Naive B cell (primary cell): ENCODE data around the gene UCKL1. TPM values are rescaled to one million over a fixed set of nuclear protein-coding genes. Genes with fewer than 3 reads are reported as not detected.

Experiments
- ATAC-seq, 2 donors: fragments of 150-1000 bp; cut with Tn5 transposase; 2 replicates each; pipeline ENCODE4 v1.10.0; 2021; ENCODE audit warnings: low read depth in 2 of 2, mild to moderate bottlenecking in 2 of 2, moderate library complexity in 2 of 2
- DNase-seq: peaks from one replicate; pipeline ENCODE4 v3.0.0; 2022
- H3K27ac Mint-ChIP-seq, 6 donors: one replicate each; pipeline ENCODE4 v1.8.0; 2020 to 2022; ENCODE audit warnings: mild to moderate bottlenecking in 6 of 6, mixed read lengths in 6 of 6, moderate library complexity in 5 of 6, inconsistent platforms in 2 of 6
- H3K27me3 Mint-ChIP-seq, 3 donors: one replicate each; pipeline ENCODE4 v1.8.0; 2021 to 2022; ENCODE audit warnings: mixed read lengths in 3 of 3, mild to moderate bottlenecking in 1 of 3
- H3K36me3 Mint-ChIP-seq, 2 donors: one replicate each; pipeline ENCODE4 v1.8.0; 2020 to 2022; ENCODE audit warnings: mixed read lengths in 2 of 2, inconsistent platforms in 1 of 2, mild to moderate bottlenecking in 1 of 2
- H3K4me1 Mint-ChIP-seq, 3 donors: one replicate each; pipeline ENCODE4 v1.8.0; 2020 to 2022; ENCODE audit warnings: mixed read lengths in 3 of 3, inconsistent platforms in 1 of 3, mild to moderate bottlenecking in 1 of 3, moderate library complexity in 1 of 3
- H3K4me3 Mint-ChIP-seq, 8 donors: one replicate each; pipeline ENCODE4 v1.8.0; 2020 to 2022; ENCODE audit warnings: mild to moderate bottlenecking in 8 of 8, mixed read lengths in 8 of 8, moderate library complexity in 8 of 8, inconsistent platforms in 2 of 8
- H3K9me3 Mint-ChIP-seq, 7 donors: one replicate each; pipeline ENCODE4 v1.8.0; 2020 to 2022; ENCODE audit warnings: mixed read lengths in 7 of 7, mild to moderate bottlenecking in 5 of 7, inconsistent platforms in 2 of 7, moderate library complexity in 1 of 7
- polyA plus RNA-seq, 6 donors: library from polyadenylated mRNA; unstranded; fragments of 300-500 nt; fragmentation: Illumina TruSeq; gene quantifications; one replicate each; pipeline ENCODE4 v1.2.3, GENCODE V29; 2021; ENCODE audit warnings: low read depth in 6 of 6

The UCKL1 gene
- polyA plus RNA-seq, 6 donors from 2014 or later, result 11.3 to 62.0 (median 31.7) TPM

DNA sequence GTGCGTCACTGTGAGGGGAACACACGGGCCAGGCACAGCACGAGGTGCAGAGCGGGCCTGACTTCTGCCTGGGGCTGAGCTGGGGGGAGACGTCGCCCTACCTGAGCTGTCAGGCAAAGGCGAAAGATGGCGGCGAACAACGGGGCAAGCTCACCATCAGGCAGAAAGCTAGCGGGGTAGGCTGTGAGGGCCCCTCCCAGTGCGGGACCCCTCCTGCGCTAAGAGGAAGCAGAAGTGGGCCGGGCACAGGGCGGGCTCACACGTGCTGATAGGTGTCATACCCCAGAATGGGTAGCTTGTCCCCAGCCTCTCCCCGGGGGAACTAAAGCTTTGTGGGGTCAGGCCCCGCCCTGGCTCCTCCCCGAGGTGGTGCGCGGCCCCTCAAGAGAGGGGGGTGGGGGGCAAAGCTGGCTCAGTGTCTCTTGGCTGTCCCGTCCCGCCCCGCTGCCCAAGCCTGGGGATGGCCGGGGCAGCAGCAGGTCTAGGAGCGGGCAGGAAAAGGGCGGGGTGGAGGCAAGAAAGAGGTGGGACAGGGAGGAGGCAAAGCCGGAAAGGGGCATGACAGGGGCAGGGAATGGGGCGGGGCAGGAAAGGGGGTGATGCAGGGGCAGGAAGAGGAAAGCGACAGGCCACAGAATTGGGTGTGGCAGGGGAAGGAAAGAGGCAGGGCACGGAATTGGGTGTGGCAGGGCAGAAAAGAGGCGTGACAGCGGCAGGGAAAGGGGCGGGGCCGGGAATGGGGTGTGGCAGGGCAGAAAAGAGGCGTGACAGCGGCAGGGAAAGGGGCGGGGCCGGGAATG lies 14.7 kb downstream of the UCKL1 start:
- H3K27me3 Mint-ChIP-seq, result no peaks in the 10 kb centered on the region
- ATAC-seq, result peak; percentile 79 to 81
- no peaks in the 10 kb centered on the region for H3K36me3 Mint-ChIP-seq
- peak; percentile 55 for DNase-seq
- H3K4me3 Mint-ChIP-seq, result peak overlapping the region in 4 of 8 donors; percentile 47 to 64 (median 56)
- H3K9me3 Mint-ChIP-seq, result peaks cover 0 to 4% (median 0%) of the 10 kb centered on the region in 7 donors
- peaks cover 12 to 17% (median 13%) of the 10 kb centered on the region in 3 donors for H3K4me1 Mint-ChIP-seq
- H3K27ac Mint-ChIP-seq, result peak overlapping the region in 4 of 6 donors; percentile 22 to 92 (median 52)

DNA sequence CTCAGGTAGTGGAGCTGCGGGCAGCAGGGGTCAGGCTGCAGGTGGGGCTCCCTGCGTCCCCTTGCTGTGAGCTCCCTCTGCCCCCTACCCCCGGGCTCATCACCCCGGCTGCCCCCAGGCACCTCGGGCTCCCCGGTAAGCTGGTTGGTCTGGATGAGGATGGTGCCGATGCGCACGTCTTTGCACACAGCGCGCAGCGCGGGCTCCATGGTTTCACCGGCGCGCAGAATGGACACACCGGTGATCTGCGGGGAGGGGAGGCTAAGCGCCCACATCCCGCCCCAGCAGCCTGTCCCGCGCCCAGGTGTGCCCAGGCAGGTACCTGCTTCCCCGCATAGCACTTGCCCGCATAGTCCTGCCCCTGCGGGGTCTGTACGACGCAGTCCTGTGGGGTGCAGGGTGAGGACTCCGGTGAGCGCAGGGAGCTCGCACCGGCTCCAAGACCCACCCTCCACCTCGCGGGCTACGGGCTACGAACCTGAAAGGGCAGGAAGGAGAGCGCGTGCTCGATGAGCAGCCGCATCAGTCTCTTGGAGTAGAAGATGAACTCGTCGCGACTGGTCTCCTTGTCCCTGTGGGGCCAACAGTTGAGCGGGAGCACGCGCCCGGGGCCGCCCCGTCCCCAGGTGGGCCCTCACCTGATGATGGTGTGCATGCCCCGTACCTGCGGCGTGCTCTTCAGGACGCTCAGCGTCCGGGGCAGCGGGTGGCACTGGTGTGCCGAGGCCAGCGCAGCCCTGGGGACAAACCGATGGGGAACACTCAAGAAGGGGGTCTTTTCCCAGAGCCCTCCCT lies 15.5 kb downstream of the UCKL1 start:
- peaks cover 15 to 17% (median 16%) of the 10 kb centered on the region in 3 donors for H3K4me1 Mint-ChIP-seq
- ATAC-seq (no peak), DNase-seq (no peak)
- H3K27me3 Mint-ChIP-seq, result no peaks in the 10 kb centered on the region
- H3K36me3 Mint-ChIP-seq, result peaks cover 0 to 5% of the 10 kb centered on the region in 2 donors
- H3K4me3 Mint-ChIP-seq, result peak overlapping the region in 2 of 8 donors; percentile 24 to 64
- H3K27ac Mint-ChIP-seq, result peak overlapping the region in 1 of 6 donors; percentile 23
- H3K9me3 Mint-ChIP-seq, result peaks cover 0 to 4% (median 0%) of the 10 kb centered on the region in 7 donors

DNA sequence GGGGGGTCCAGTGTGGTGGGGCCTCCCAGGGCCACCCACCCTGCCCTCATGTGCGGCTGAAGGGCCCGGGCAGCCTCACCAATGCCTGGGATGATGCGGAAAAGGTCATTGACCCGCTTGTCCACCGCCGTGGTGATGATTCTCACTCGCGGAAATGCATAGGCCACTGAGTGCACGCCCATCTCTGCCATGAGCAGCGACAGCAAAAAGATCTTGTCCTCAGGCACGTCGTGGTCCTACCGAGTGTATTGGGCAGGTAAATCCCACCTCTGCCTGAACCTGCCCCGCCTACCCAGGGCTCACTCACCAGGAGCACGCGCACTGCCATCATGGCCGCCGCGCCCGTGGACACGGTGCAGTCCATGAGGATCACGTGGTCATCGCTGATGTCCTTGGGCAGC lies 16.1 kb downstream of the UCKL1 start:
- H3K4me1 Mint-ChIP-seq, result peaks cover 15 to 17% (median 16%) of the 10 kb centered on the region in 3 donors

GRCh38 chr20:63939061-63939935 lies 16.9 kb downstream of the UCKL1 start:
- Mint-ChIP-seq H3K4me3 (no peak overlapping the region), H3K9me3 (peaks cover 0 to 4% (median 0%) of the 10 kb centered on the region in 7 donors), H3K27ac (peak overlapping the region in 1 of 6 donors; percentile 15), H3K4me1 (peaks cover 13 to 19% (median 17%) of the 10 kb centered on the region in 3 donors), H3K36me3 (peaks cover 0 to 10% of the 10 kb centered on the region in 2 donors), H3K27me3 (no peaks in the 10 kb centered on the region)
- ATAC-seq, result no peak
- DNase-seq, result no peak

More for the DNA sequence above, 16.1 kb downstream of the UCKL1 start:
- Mint-ChIP-seq H3K27ac (peak overlapping the region in 2 of 6 donors; percentile 15 to 69), H3K9me3 (peaks cover 0 to 4% (median 0%) of the 10 kb centered on the region in 7 donors), H3K36me3 (peaks cover 0 to 6% of the 10 kb centered on the region in 2 donors), H3K27me3 (no peaks in the 10 kb centered on the region), H3K4me3 (no peak overlapping the region)
- no peak for DNase-seq
- no peak for ATAC-seq

DNA sequence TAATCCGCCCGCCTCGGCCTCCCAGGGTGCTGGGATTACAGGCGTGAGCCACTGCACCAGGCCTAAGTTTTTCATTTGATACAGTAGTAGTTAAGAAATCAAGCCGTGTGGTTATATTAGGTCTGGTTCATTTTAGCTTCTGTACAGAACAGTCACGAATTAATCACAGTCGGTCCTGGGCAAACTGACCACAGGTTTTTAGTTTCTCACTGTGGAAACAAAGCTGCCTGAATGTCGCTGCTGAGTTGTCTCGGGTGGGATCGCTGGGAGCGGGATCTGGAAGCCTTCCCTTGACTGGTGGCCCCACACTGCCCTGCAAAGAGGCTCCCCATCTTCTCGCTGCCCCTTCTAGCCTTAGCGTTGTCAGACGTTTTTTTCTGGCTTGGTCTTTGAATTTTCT lies 18.6 kb downstream of the UCKL1 start:
- no peaks in the 10 kb centered on the region for H3K27me3 Mint-ChIP-seq
- H3K9me3 Mint-ChIP-seq, result peaks cover 0 to 4% (median 0%) of the 10 kb centered on the region in 7 donors
- DNase-seq, result no peak
- H3K27ac Mint-ChIP-seq, result peak overlapping the region in 4 of 6 donors; percentile 22 to 69 (median 32)
- H3K4me3 Mint-ChIP-seq, result no peak overlapping the region
- peaks cover 0 to 10% of the 10 kb centered on the region in 2 donors for H3K36me3 Mint-ChIP-seq
- H3K4me1 Mint-ChIP-seq, result peaks cover 13 to 19% (median 17%) of the 10 kb centered on the region in 3 donors
- no peak for ATAC-seq

GRCh38 chr20:63935447-63935846 lies 20.8 kb downstream of the UCKL1 start:
- no peak overlapping the region for H3K27ac Mint-ChIP-seq
- DNase-seq, result no peak
- H3K36me3 Mint-ChIP-seq, result peaks cover 10 to 15% of the 10 kb centered on the region in 2 donors
- peaks cover 6 to 7% (median 7%) of the 10 kb centered on the region in 3 donors for H3K4me1 Mint-ChIP-seq
- no peaks in the 10 kb centered on the region for H3K9me3 Mint-ChIP-seq
- ATAC-seq, result no peak
- H3K4me3 Mint-ChIP-seq, result no peak overlapping the region
- H3K27me3 Mint-ChIP-seq, result no peaks in the 10 kb centered on the region

DNA sequence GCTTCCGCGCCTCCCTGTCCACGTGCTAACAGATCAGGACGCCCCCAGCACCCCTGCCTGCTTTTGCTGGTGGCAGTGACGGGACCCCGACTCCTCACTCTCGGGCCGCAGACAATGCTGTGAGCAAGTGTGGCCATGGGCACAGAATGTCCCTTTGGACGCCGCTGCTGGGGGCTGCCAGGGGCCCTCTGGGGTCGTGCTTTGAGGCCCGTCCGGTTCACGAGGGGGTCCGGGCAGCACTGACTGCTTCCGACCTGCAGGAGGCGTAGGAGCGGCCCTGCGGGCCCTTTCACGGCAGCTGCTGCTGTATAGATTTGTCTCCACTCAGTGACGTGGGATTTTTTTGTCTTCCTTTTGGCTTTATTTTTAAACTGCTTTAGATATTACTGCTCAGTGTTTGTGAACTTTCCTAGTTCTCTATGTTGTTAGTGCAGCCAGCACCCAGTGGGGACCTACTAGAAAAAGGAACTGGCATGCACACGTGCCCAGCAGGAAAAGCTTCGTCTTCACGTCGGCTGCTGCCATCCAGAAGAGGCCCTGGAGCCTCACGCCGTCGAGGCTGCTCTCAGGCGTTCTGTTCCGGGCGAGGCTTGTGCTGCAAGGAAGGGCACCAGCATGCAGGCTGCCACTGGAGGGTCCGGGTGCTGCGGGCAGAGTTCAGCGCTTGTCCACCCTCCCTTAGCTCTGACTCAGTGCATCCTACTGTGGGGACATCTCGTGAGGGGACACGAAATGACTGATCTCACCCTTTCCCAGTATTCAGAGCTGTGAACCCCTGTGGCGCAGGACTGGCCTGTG lies 21.7 kb downstream of the UCKL1 start:
- Mint-ChIP-seq H3K4me1 (peaks cover 6 to 7% (median 7%) of the 10 kb centered on the region in 3 donors), H3K9me3 (no peaks in the 10 kb centered on the region), H3K4me3 (peak overlapping the region in 1 of 8 donors; percentile 15), H3K27me3 (no peaks in the 10 kb centered on the region), H3K36me3 (peaks cover 10 to 15% of the 10 kb centered on the region in 2 donors), H3K27ac (peak overlapping the region in 2 of 6 donors; percentile 39 to 43)
- DNase-seq (no peak), ATAC-seq (no peak)

GRCh38 chr20:63933646-63934045 lies 22.6 kb downstream of the UCKL1 start:
- DNase-seq (no peak), ATAC-seq (no peak)
- Mint-ChIP-seq H3K4me3 (no peak overlapping the region), H3K4me1 (peaks cover 6 to 7% (median 7%) of the 10 kb centered on the region in 3 donors), H3K9me3 (no peaks in the 10 kb centered on the region), H3K27ac (no peak overlapping the region), H3K36me3 (peaks cover 10 to 20% of the 10 kb centered on the region in 2 donors), H3K27me3 (no peaks in the 10 kb centered on the region)

DNA sequence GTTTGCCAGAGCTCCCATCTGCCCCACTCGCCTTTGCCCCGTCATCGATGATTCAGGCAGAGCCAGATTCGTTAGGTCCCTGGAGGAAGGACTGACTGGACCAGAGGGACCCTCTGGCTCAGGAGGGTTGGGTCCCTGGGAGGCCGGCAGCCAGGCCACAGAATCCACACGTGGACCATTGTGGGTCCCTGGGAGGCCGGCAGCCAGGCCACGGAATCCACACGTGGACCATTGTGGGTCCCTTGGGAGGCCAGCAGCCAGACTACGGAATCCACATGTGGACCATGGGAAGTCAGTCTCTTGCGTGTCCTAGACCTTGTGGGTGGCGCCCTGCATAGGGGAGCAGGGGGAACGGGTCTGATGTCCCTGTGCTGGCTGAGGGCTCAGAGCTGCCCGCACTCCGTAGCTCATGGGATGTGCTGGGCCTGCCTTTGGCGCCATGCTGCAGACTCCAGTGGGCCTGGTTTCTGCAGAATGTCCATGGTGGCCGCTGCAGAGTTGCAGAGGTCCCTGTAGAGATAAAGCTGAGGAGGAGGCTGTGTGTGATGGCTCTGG lies 23.5 kb downstream of the UCKL1 start:
- DNase-seq (no peak), ATAC-seq (no peak)
- peaks cover 10 to 22% of the 10 kb centered on the region in 2 donors for H3K36me3 Mint-ChIP-seq
- H3K4me1 Mint-ChIP-seq, result peaks cover 4 to 7% (median 7%) of the 10 kb centered on the region in 3 donors
- H3K9me3 Mint-ChIP-seq, result no peaks in the 10 kb centered on the region
- H3K27me3 Mint-ChIP-seq, result no peaks in the 10 kb centered on the region
- H3K4me3 Mint-ChIP-seq, result no peak overlapping the region
- H3K27ac Mint-ChIP-seq, result no peak overlapping the region

- H3K36me3 Mint-ChIP-seq, result peaks cover 10 to 22% of the 10 kb centered on the region in 2 donors
- H3K27ac Mint-ChIP-seq, result no peak overlapping the region
- no peaks in the 10 kb centered on the region for H3K9me3 Mint-ChIP-seq
- peaks cover 4 to 7% (median 7%) of the 10 kb centered on the region in 3 donors for H3K4me1 Mint-ChIP-seq
- no peak overlapping the region for H3K4me3 Mint-ChIP-seq
- DNase-seq (no peak), ATAC-seq (no peak)
- H3K27me3 Mint-ChIP-seq, result no peaks in the 10 kb centered on the region
Measured at GRCh38 chr20:63931735-63932134, 24.5 kb downstream of the UCKL1 start.

GRCh38 chr20:63930971-63931553 lies 25.2 kb downstream of the UCKL1 start:
- Mint-ChIP-seq H3K9me3 (no peaks in the 10 kb centered on the region), H3K27ac (no peak overlapping the region), H3K4me1 (peaks cover 4 to 10% (median 7%) of the 10 kb centered on the region in 3 donors), H3K36me3 (peaks cover 7 to 22% of the 10 kb centered on the region in 2 donors), H3K27me3 (no peaks in the 10 kb centered on the region), H3K4me3 (peak overlapping the region in 1 of 8 donors; percentile 56)
- ATAC-seq (no peak), DNase-seq (no peak)
